Neural crest cell (in vitro differentiated cells): ENCODE data around the gene CSRP1. TPM values are rescaled to one million over a fixed set of nuclear protein-coding genes. Genes with fewer than 3 reads are reported as not detected.

Source experiments
- DNase-seq: peaks from one replicate; pipeline ENCODE4 v3.0.0; 2021; ENCODE audit warnings: low read depth, mixed read lengths, low spot score
- H3K27ac Mint-ChIP-seq: one replicate; pipeline ENCODE4 v1.8.0; 2021; ENCODE audit warnings: mild to moderate bottlenecking, mixed read lengths; ENCODE audit not compliant: unreplicated experiment
- H3K27me3 Mint-ChIP-seq: 2 replicates; pipeline ENCODE4 v1.8.0; 2021; ENCODE audit warnings: low read depth, mild to moderate bottlenecking, mixed read lengths
- H3K36me3 Mint-ChIP-seq: 2 replicates; pipeline ENCODE4 v1.8.0; 2021; ENCODE audit warnings: low read depth, mild to moderate bottlenecking, mixed read lengths
- H3K4me1 Mint-ChIP-seq: 2 replicates; pipeline ENCODE4 v1.8.0; 2021; ENCODE audit warnings: mixed read lengths
- H3K4me3 Mint-ChIP-seq: one replicate; pipeline ENCODE4 v1.8.0; 2021; ENCODE audit warnings: mild to moderate bottlenecking, mixed read lengths
- H3K9me3 Mint-ChIP-seq: 2 replicates; pipeline ENCODE4 v1.8.0; 2021; ENCODE audit warnings: mixed read lengths
- CTCF ChIP-seq: fragments of 200-600 bp; sonication (generic); conservative IDR thresholded peaks from 2 replicates; pipeline ENCODE4 v1.5.0; 2021; ENCODE audit warnings: antibody characterized with exemption, mild to moderate bottlenecking
- total RNA-seq: library from RNA; stranded (reverse); gene quantifications from 2 replicates; pipeline ENCODE4 v1.2.1, GENCODE V29; 2021

CSRP1 gene
- total RNA-seq, 1 donor from 2014 or later, result 1.5 TPM

- H3K36me3 Mint-ChIP-seq, result no peaks in the 10 kb centered on the region
These were observed 6.9 kb downstream of the CSRP1 start for GRCh38 chr1:201499795-201500669.

GRCh38 chr1:201499191-201499590 is 7.7 kb downstream of the CSRP1 start:
- Mint-ChIP-seq H3K4me1 (peaks cover 63% of the 10 kb centered on the region), H3K27me3 (peaks cover 4% of the 10 kb centered on the region), H3K9me3 (no peaks in the 10 kb centered on the region), H3K27ac (no peak overlapping the region), H3K36me3 (no peaks in the 10 kb centered on the region), H3K4me3 (no peak overlapping the region)
- no peak for TF ChIP-seq CTCF
- no peak for DNase-seq

More at GRCh38 chr1:201499795-201500669, 6.9 kb downstream of the CSRP1 start:
- peaks cover 60% of the 10 kb centered on the region for H3K4me1 Mint-ChIP-seq
- no peaks in the 10 kb centered on the region for H3K9me3 Mint-ChIP-seq
- DNase-seq, result no peak
- H3K27ac Mint-ChIP-seq, result peak overlapping the region; percentile 76
- H3K27me3 Mint-ChIP-seq, result peaks cover 4% of the 10 kb centered on the region
- H3K4me3 Mint-ChIP-seq, result peak overlapping the region; percentile 20
- TF ChIP-seq CTCF, result no peak

GRCh38 chr1:201498621-201499020 is 8.3 kb downstream of the CSRP1 start:
- no peaks in the 10 kb centered on the region for H3K9me3 Mint-ChIP-seq
- no peak for TF ChIP-seq CTCF
- H3K36me3 Mint-ChIP-seq, result no peaks in the 10 kb centered on the region
- peaks cover 66% of the 10 kb centered on the region for H3K4me1 Mint-ChIP-seq
- peaks cover 3% of the 10 kb centered on the region for H3K27me3 Mint-ChIP-seq
- H3K4me3 Mint-ChIP-seq, result no peak overlapping the region
- no peak overlapping the region for H3K27ac Mint-ChIP-seq
- no peak for DNase-seq

- H3K4me3 Mint-ChIP-seq, result no peak overlapping the region
- H3K9me3 Mint-ChIP-seq, result no peaks in the 10 kb centered on the region
- no peak for DNase-seq
- no peak for TF ChIP-seq CTCF
- no peaks in the 10 kb centered on the region for H3K36me3 Mint-ChIP-seq
- H3K27me3 Mint-ChIP-seq, result no peaks in the 10 kb centered on the region
- H3K4me1 Mint-ChIP-seq, result peaks cover 65% of the 10 kb centered on the region
- H3K27ac Mint-ChIP-seq, result no peak overlapping the region
These were observed 8.9 kb downstream of the CSRP1 start for GRCh38 chr1:201497935-201498509.

- DNase-seq, result no peak
- no peaks in the 10 kb centered on the region for H3K36me3 Mint-ChIP-seq
- H3K4me3 Mint-ChIP-seq, result peak overlapping the region; percentile 60
- peaks cover 59% of the 10 kb centered on the region for H3K4me1 Mint-ChIP-seq
- no peak for TF ChIP-seq CTCF
- H3K27me3 Mint-ChIP-seq, result no peaks in the 10 kb centered on the region
- H3K27ac Mint-ChIP-seq, result peak overlapping the region; percentile 94
- H3K9me3 Mint-ChIP-seq, result no peaks in the 10 kb centered on the region
These were observed 10.6 kb downstream of the CSRP1 start for GRCh38 chr1:201496296-201496690.
